ENCODE measurements around the gene COL5A1. TPM values are rescaled to one million over a fixed set of nuclear protein-coding genes. Genes with fewer than 3 reads are reported as not detected.

Gene COL5A1
- total RNA-seq, 2 donors from 2014 or later, result 127 to 129 TPM

- Histone ChIP-seq H3K9me3 (no peaks in the 10 kb centered on the region), H3K36me3 (peaks cover 24% of the 10 kb centered on the region), H3K4me3 (no peak overlapping the region), H3K4me1 (ENCODE audit: control insufficient read depth in 1 of 2, low read depth in 2 of 2) (peaks cover 0 to 15% of the 10 kb centered on the region in 2 donors), H3K27ac (no peak overlapping the region), H3K27me3 (replicated peaks; ENCODE audit: insufficient read depth) (no peaks in the 10 kb centered on the region)
- no peak for TF ChIP-seq CTCF (IDR thresholded peaks at IDR 0.05)
- ATAC-seq (ENCODE audit: insufficient number of reproducible peaks, low FRiP score, low read depth) (no peak), DNase-seq (ENCODE audit: low spot score) (no peak)
These were observed 92.1 kb downstream of the COL5A1 start for GRCh38 chr9:134733480-134734232.

DNA sequence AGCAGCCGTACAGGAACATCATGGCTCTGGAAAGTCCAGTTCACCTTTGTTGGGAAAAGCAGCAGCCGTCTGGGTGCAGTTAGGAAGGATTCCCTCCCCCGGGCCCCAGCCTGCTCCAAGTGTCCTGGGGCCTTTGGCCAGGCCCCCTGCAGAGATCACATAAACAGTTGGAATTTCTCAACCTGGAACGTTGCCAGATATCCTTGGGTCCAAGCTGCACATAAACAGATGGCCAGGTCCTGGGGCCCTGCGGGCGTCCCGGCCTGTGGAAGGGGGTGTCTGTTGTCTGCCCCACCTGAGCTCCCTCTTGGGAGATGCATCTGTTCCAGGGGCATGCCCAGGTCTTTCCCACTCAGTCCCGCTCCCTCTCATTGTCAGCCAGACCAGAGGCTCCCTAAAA lies 92.7 kb downstream of the COL5A1 start:
- DNase-seq (ENCODE audit: low spot score) (no peak), ATAC-seq (ENCODE audit: insufficient number of reproducible peaks, low FRiP score, low read depth) (no peak)
- H3K9me3 ChIP-seq, result no peaks in the 10 kb centered on the region
- peaks cover 0 to 15% of the 10 kb centered on the region in 2 donors for H3K4me1 ChIP-seq (ENCODE audit: control insufficient read depth in 1 of 2, low read depth in 2 of 2)
- no peaks in the 10 kb centered on the region for H3K27me3 ChIP-seq (replicated peaks; ENCODE audit: insufficient read depth)
- H3K36me3 ChIP-seq, result peaks cover 24% of the 10 kb centered on the region
- H3K27ac ChIP-seq, result no peak overlapping the region
- no peak for TF ChIP-seq CTCF (IDR thresholded peaks at IDR 0.05)
- no peak overlapping the region for H3K4me3 ChIP-seq

- no peak for TF ChIP-seq CTCF (IDR thresholded peaks at IDR 0.05)
- Histone ChIP-seq H3K9me3 (no peaks in the 10 kb centered on the region), H3K27me3 (replicated peaks; ENCODE audit: insufficient read depth) (no peaks in the 10 kb centered on the region), H3K4me1 (ENCODE audit: control insufficient read depth in 1 of 2, low read depth in 2 of 2) (peaks cover 0 to 15% of the 10 kb centered on the region in 2 donors), H3K36me3 (peaks cover 22% of the 10 kb centered on the region), H3K27ac (no peak overlapping the region), H3K4me3 (no peak overlapping the region)
- DNase-seq (ENCODE audit: low spot score), result no peak
- ATAC-seq (ENCODE audit: insufficient number of reproducible peaks, low FRiP score, low read depth), result no peak
These were observed 94.0 kb downstream of the COL5A1 start for GRCh38 chr9:134735441-134736175.

DNA sequence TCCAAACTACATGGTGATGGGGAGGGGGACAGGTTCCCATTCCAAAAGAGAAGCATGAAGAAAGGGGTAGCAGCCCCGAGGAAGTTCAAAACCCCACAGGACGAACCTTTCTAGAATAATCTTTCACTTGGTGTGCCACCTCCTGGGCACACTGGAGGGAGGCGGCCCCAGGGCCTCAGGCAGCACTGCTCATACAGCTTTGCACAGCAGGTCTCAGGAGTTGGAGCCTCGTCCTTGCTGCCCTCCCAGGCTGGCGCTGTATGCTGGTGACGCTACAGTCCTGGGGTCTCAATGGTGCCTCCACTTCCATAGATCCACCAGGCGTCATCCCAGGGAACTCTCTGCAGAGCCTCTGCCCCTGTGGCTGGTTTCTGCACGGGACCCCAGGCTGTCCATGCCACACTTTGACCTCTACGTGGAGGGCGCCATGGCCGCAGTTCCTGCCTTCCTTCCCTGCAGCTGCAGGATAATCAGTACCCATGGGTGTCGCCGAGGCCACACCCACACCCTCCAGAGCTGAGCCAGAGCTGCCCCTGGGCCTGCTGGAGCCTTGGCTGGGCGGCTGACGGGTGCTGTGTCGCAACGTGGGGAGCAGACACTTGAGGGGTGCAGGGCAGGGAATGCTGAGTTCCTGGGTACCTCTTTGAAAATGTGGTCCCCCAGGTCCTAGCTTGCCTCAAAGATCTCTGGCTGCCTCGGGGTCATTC lies 95.3 kb downstream of the COL5A1 start:
- Histone ChIP-seq H3K27ac (no peak overlapping the region), H3K4me1 (ENCODE audit: control insufficient read depth in 1 of 2, low read depth in 2 of 2) (peaks cover 0 to 15% of the 10 kb centered on the region in 2 donors)

More for the DNA sequence above, 95.3 kb downstream of the COL5A1 start:
- ATAC-seq (ENCODE audit: insufficient number of reproducible peaks, low FRiP score, low read depth) (no peak), DNase-seq (ENCODE audit: low spot score) (no peak)
- no peaks in the 10 kb centered on the region for H3K9me3 ChIP-seq
- H3K27me3 ChIP-seq (replicated peaks; ENCODE audit: insufficient read depth), result no peaks in the 10 kb centered on the region
- TF ChIP-seq CTCF (IDR thresholded peaks at IDR 0.05), result no peak
- peaks cover 22% of the 10 kb centered on the region for H3K36me3 ChIP-seq
- no peak overlapping the region for H3K4me3 ChIP-seq
